Tibial nerve (tissue), 4 donors: ENCODE results near the gene TRIP10. TPM values are rescaled to one million over a fixed set of nuclear protein-coding genes. Genes with fewer than 3 reads are reported as not detected.
A peak's percentile ranks its signal among the peaks of the same experiment; 100 is the strongest.

Source experiments
- DNase-seq, 2 donors: peaks; one replicate each; pipeline ENCODE4 v3.0.0-alpha.2; 2019; ENCODE audit warnings: low spot score in 2 of 2
- H3K27ac ChIP-seq, 4 donors: fragments of 200-600 bp; sonication (generic) in 3 of 4; one replicate each; pipeline ENCODE4 v1.5.1; 2017 to 2019; ENCODE audit warnings: mild to moderate bottlenecking in 1 of 4
- H3K27me3 ChIP-seq, 2 donors: fragments of 200-600 bp; sonication (generic) in 1 of 2; one replicate each; pipeline versions ENCODE4 v1.5.1 to v1.6.0; 2017 to 2019
- H3K36me3 ChIP-seq, 3 donors: fragments of 200-600 bp; sonication (generic); one replicate each; pipeline ENCODE4 v1.5.1; 2018 to 2019
- H3K4me1 ChIP-seq, 4 donors: fragments of 200-600 bp; sonication (generic) in 3 of 4; one replicate each; pipeline ENCODE4 v1.5.1; 2017 to 2019
- H3K4me3 ChIP-seq, 4 donors: fragments of 200-600 bp; sonication (generic) in 3 of 4; one replicate each; pipeline ENCODE4 v1.5.1; 2017 to 2019; ENCODE audit warnings: mild to moderate bottlenecking in 1 of 4, moderate library complexity in 1 of 4
- H3K9me3 ChIP-seq, 4 donors: fragments of 200-600 bp; sonication (generic) in 3 of 4; one replicate each; pipeline ENCODE4 v1.5.1; 2017 to 2019
- CTCF ChIP-seq, 5 experiments: fragments of 200-600 bp in 3 of 5; fragments of 450-650 bp in 2 of 5; sonication (generic) in 3 of 5; IDR thresholded peaks; one replicate each; pipeline ENCODE4 v1.5.1; 2016 to 2019; ENCODE audit warnings: antibody characterized with exemption in 5 of 5, mild to moderate bottlenecking in 3 of 5, moderate library complexity in 2 of 5
- EP300 ChIP-seq, 2 donors: sonication (generic); formaldehyde crosslinking; IDR thresholded peaks; one replicate each; pipeline ENCODE4 v1.6.1; 2017; ENCODE audit warnings: antibody characterized with exemption in 2 of 2, mild to moderate bottlenecking in 1 of 2
- POLR2A ChIP-seq, 2 donors: fragments of 450-650 bp; IDR thresholded peaks; one replicate each; pipeline ENCODE4 v1.6.1; 2017; ENCODE audit warnings: antibody characterized with exemption in 2 of 2, mild to moderate bottlenecking in 2 of 2, moderate library complexity in 2 of 2
- WGBS, 2 donors: methylation state at CpG; one replicate each; pipeline ENCODE4 v1.1.5; 2018; 5-methylcytosine and 5-hydroxymethylcytosine counted together
- total RNA-seq, 4 donors: library from RNA; depleted of rRNA; stranded (reverse); fragments of >200 nt; gene quantifications; one replicate each; pipeline ENCODE4 v1.1.0, GENCODE V29; 2016

Gene TRIP10
- total RNA-seq, 4 donors from 2014 or later: 96.1 to 148 (median 110) TPM

GRCh38 chr19:6733338-6734095 is 6.0 kb upstream of the TRIP10 start:
- H3K27me3 ChIP-seq: no peaks in the 10 kb centered on the region
- no peak for DNase-seq
- no peak overlapping the region for H3K4me3 ChIP-seq
- H3K27ac ChIP-seq: no peak overlapping the region
- WGBS, 2 donors: 83 to 88% methylated on average over 26 to 29 of the region's 29 CpGs
- no peak for TF ChIP-seq POLR2A (IDR thresholded peaks at IDR 0.05)
- no peak for TF ChIP-seq EP300 (IDR thresholded peaks at IDR 0.05)
- no peak for TF ChIP-seq CTCF (IDR thresholded peaks at IDR 0.05)
- H3K9me3 ChIP-seq: no peaks in the 10 kb centered on the region
- H3K36me3 ChIP-seq: peaks cover 0 to 56% (median 0%) of the 10 kb centered on the region in 3 donors
- peaks cover 0 to 54% (median 23%) of the 10 kb centered on the region in 4 donors for H3K4me1 ChIP-seq

- TF ChIP-seq EP300 (IDR thresholded peaks at IDR 0.05) (no peak), POLR2A (IDR thresholded peaks at IDR 0.05) (no peak), CTCF (IDR thresholded peaks at IDR 0.05) (no peak)
- Histone ChIP-seq H3K36me3 (peaks cover 0 to 56% (median 0%) of the 10 kb centered on the region in 3 donors), H3K27ac (no peak overlapping the region), H3K27me3 (no peaks in the 10 kb centered on the region), H3K9me3 (no peaks in the 10 kb centered on the region), H3K4me3 (no peak overlapping the region), H3K4me1 (peaks cover 0 to 54% (median 27%) of the 10 kb centered on the region in 4 donors)
- WGBS, 2 donors: 75 to 78% methylated on average over 20 of the region's 20 CpGs
- DNase-seq: no peak
Measured at GRCh38 chr19:6734096-6734696, 5.3 kb upstream of the TRIP10 start.

- Histone ChIP-seq H3K4me1 (peaks cover 0 to 44% (median 28%) of the 10 kb centered on the region in 4 donors), H3K36me3 (peaks cover 0 to 50% (median 0%) of the 10 kb centered on the region in 3 donors), H3K27ac (peak overlapping the region in 3 of 4 donors; percentile 97 to 98 (median 98))
Measured at GRCh38 chr19:6735181-6735911, 4.1 kb upstream of the TRIP10 start.

GRCh38 chr19:6736169-6736916 is 3.1 kb upstream of the TRIP10 start:
- WGBS, 2 donors: 31% methylated on average over 22 to 24 of the region's 25 CpGs
- H3K27ac ChIP-seq: peak overlapping the region; percentile 92 to 98 (median 98)
- no peaks in the 10 kb centered on the region for H3K27me3 ChIP-seq
- H3K9me3 ChIP-seq: no peaks in the 10 kb centered on the region
- TF ChIP-seq CTCF (IDR thresholded peaks at IDR 0.05) (peak; percentile 48 to 73 (median 58)), POLR2A (IDR thresholded peaks at IDR 0.05) (peak in 1 of 2 donors; percentile 22), EP300 (IDR thresholded peaks at IDR 0.05) (peak in 1 of 2 donors; percentile 41)
- H3K4me3 ChIP-seq: peak overlapping the region; percentile 66 to 95 (median 80)
- peaks cover 0 to 40% (median 29%) of the 10 kb centered on the region in 4 donors for H3K4me1 ChIP-seq
- peak in 1 of 2 donors; percentile 59 for DNase-seq
- H3K36me3 ChIP-seq: peaks cover 0 to 40% (median 0%) of the 10 kb centered on the region in 3 donors

More at GRCh38 chr19:6735181-6735911, 4.1 kb upstream of the TRIP10 start:
- Histone ChIP-seq H3K4me3 (no peak overlapping the region), H3K27me3 (no peaks in the 10 kb centered on the region), H3K9me3 (no peaks in the 10 kb centered on the region)
- no peak for TF ChIP-seq CTCF (IDR thresholded peaks at IDR 0.05)
- TF ChIP-seq POLR2A (IDR thresholded peaks at IDR 0.05): no peak
- TF ChIP-seq EP300 (IDR thresholded peaks at IDR 0.05): no peak
- no peak for DNase-seq
- WGBS, 2 donors: 43 to 57% methylated on average over 15 of the region's 15 CpGs
